ENCODE results near the gene KANTR.
A peak's percentile ranks its signal among the peaks of the same experiment; 100 is the strongest.

The KANTR gene, protein sequence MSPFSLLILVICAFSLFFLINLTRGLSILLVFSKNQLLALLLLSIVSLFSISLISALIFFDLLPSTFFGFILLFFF

DNA sequence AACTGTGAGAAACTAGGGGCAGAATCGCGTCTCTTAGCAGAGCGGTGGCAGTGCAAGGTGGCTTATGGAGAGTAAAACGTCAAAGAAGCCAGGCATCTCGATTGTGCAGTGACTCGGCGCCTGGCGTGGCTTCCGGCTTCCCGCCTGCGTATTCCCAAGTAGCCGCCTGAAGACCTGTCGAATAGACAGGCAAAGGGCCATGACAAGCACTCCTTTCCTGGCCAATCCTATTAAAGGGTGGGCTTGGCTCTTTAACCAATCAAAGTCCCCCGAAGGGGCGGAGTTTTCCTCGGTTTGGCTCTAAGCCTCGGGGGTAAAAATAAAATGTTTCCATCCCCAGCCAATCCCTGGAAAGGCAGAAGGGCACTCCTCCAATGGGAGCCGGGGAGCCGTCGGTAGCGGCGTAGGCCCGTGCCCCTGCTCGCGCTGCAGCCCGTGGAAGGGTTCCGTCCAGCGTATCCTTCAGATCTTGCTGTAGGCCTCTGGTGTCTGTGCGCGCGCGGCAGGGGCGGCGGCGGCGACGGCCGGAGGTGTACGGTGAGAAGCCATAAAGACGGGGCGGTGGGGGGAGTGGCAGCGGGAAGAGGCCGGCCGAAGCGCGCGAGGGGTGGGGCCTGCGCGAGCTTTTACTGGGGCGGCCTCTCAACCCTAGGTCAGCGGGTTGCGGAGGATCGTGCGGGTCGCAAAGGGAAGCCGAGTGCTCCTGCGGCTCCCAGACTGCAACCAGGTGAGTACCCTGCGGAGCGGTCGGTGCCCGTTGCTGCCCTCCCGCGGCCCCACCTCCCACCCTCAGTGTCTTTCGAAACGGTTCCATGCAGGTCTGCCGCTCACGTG is at the start of gene KANTR:
Gene KANTR (plus strand): TSS at position 395 of the 834 bp plus-strand sequence. CDS start 30,131 bp downstream, outside the sequence.
- DNase-seq (ENCODE audit: low spot score) = peak; percentile 95

DNA sequence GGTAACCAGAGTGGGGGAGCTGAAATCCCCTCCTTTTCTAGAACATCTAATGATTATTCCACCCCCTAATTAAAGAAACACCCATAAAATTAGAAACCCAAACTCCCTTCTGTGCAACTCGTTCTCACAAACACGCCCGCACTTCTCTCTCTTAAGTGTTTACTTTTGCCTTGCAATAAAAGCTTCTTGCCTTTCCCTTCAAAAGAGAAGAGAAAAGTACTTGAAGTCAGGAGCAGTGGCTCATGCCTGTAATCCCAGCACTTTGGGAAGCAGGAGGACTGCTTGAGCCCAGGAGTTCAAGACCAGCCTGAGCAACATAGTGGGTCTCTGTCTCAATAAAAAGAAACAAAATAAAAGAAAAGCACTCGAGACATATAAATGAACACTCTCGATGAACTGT is 48.9 kb upstream of the KANTR start:
- DNase-seq (ENCODE audit: low spot score) = no peak

DNA sequence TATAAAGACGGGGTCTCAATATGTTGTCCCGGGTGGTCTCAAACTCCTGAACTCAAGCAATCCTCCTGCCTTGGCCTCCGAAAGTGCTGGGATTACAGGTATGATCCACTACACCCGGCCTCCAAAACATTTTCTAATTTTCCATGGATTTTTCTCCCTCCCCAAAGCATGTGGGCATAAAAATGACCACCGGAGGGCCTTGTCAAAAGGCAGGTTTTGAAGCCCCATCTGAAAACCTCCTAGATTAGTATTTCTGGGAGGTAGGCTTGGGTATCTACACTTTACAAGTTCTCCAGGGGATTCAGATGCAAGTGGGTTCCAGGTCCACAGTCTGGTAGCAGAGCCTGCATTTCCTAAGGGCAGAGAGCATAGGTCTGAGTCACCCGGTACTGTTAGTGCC is 46.7 kb upstream of the KANTR start:
- DNase-seq (ENCODE audit: low spot score) = no peak

DNA sequence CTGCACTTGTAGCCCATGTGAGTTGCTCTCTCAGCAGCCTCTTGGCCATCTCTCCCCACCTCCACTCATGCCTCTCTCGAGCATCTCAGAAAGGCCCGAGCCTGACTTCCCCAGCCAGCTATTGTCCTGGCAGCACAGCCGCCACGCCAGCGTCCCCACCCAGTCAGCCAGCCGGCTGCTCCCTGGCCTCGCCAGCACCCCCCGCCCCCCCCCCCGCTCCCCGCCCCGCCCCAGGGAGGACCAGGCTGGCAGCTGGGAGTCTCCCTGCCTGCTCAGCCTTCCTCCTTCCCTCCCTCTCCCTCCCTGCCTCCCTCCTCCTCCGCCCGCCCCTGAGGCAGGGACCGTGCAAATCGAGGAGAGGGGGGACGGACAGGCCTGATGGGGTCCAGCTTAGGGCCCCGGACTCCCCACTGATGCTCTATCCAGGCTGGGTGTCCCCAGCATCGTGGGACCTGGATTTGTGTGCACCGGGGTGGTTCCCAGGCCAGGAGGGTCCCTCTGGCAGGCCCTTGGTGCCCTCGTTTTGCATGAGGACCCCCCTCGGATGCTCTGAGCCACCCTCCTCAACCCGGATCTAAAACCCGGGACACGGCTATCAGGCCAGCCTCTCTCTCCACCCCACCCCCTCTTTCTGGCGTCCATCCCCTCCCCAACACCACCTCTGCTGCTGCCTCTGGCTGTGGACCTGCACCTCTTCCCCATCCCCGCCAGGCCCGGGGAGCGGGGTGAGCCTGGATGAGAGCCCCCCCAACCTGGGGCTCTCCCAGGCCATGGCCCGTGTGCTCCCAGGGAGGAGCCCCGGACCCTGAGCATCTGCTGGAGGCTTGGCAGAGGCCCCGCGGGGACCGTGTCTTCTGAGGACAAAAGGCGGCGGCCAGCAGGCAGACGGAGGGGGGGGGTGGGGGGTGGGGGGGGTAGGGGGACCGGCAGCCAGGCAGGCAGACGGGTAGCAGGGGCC is 45.5 kb upstream of the KANTR start, which contains the start of gene GPR173:
Gene GPR173 (plus strand): TSS at position 621 of the 958 bp plus-strand sequence. CDS start 27,833 bp downstream, outside the sequence.
- DNase-seq (ENCODE audit: low spot score) = no peak

DNA sequence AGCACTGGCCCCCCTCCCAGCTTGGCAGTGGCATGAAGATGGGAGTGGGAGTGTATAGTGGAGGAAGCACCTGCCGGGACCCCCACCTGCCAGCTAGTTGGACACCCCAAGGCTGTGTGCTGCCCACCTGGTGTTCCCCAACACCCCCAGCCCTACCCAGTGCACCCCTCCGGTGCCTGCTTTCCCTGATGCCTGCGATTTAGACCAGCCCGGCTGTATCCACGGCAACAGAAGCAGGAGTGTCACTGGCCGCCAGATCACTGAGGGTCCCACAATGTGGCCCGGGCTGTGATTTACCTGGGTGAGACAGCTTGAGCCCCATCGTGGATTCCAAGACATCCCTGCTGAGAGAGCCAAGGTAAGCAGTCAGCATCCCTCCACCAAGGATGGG is 44.8 kb upstream of the KANTR start:
- no peak for DNase-seq (ENCODE audit: low spot score)

DNA sequence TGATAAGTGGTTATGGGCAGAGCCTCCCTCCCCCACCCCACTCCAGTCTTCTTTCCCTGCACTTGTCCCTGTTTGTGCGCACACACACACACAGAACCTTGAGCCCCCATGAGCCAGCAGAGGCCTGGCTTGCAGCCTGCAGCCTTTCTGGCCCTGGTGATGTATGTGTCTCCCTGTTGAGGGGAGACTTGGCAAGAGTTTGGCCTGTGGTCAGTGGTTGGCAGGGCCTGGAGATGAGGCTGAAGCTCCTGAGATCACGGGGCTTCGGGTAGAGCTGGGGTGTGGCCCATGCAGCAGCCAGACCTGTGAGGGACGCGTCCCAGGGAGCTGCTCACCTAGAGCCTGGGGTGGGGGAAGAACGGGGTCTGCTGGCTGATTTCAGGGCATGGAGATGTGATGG is 43.1 kb upstream of the KANTR start:
- DNase-seq (ENCODE audit: low spot score) = no peak

DNA sequence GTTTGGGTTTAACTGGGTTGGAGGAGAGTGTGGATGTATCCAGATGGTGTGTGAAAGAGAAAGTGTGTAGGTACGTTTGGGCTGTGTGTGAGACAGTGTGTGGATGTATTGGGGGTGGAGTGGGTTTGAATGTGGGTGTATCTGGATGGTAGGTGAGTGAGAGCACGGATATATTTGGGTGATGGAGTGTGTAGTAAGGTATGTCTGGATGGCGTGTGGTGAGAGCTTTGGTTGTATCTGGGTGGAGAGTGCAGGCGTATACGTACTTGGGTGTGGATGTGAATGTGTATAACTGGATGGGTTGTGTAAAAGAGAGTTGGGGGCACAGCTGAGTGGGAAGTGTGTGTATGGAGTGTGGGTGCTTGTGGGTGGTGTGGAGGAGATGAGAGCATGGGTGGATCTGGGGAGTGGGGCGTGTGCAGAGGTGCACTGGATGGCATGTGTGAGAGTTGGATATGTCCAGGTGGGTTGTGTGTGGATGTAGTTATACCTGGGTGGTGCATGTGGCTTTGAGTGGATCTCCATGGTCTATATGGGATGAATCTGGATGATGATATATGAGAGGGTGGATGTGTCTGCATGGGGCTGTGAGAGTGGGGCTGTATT is 38.6 kb upstream of the KANTR start:
- no peak for DNase-seq (ENCODE audit: low spot score)

DNA sequence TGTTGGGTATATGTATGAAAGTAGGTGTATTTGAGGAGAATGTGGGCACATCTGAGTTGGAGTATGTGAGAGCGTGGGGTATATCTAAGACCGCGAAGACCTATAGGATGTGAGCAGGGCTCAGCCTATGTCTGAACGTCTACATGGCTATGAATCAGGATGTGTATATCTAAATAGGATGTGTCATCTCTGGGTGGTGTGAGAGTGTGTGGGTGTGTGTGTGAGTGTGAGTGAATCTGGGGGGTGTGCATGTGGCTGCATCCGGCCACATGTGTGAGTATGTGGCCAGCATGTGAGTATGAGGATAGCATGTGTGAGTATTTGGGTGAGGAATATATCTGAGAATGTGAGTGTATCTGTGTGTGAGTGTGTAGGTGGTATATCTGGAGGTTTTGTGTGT is 37.6 kb upstream of the KANTR start:
- DNase-seq (ENCODE audit: low spot score) = peak; percentile 15

DNA sequence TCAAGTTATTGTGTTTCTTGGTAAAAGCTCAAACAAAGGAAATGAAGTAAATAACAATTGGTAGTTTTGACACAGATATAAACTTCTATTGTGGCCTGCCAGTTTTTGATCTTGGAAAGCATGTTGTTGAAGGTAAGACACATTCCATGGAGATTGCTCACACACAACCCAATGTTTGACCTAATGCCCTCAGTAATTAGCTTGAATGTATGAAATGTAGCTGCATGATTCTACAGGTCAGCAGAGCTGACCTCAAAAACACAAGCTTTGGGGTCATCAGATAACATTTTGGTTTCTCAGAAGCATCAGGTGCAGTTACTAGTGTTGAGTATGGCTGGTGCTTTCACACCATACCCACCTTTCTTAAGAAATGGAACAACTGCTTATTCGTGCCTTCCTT is 28.8 kb upstream of the KANTR start:
- DNase-seq (ENCODE audit: low spot score) = no peak

DNA sequence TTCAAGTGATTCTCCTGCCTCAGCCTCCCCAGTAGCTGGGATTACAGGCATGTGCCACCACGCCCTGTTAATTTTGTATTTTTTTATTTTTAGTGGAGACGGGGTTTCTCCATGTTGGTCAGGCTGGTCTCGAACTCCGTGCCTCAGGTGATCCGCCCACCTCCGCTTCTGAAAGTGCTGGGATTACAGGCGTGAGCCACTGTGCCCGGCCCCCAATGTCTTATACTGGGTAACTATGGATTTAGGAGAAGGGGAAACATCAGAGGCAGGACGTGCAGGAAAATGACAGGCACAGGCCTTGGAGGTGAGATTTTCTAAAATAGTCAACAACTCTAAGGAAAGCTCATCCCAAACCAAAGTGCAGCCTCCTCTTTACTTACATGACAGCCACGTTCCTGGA is 22.9 kb upstream of the KANTR start:
- DNase-seq (ENCODE audit: low spot score) = no peak

DNA sequence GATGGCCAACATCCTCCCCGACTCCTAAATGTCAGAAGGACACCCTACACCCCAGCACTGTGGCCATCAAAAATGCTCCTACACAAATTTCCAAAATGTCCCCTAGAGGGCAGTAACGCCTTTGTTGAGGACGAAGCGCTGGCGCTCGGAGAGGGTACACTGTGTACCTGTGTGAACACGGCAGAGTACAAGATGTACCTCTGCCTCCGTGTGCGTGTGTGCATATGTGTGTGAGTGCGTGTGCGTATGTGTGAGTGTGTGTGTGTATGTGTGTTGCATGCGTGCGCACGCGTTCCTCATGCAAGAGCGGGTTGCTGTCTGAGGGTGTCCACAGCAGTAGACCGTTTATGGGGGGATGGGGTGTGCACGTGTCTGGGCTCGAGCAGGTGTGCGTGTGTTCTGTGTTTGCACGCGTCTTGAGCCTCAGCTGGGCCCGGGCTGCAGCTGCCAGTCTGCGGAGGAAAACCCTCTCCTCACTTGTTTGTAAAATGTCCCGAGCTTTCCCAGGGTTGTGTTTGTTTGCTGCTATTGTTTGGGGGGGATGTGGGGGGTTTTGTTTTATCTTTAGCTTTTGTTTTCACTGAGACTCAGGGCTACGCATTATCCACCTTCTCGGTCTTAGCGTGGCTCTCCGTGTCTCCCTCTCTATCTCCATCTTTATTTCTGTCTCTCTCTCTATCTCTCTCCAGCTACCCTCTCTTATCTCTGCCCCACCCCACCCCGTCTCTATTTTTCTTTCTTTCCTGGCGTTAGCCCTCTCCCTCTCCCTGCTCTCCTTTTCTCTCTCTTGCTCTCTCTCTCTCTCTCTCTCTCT is 22.1 kb upstream of the KANTR start:
- peak; percentile 81 for DNase-seq (ENCODE audit: low spot score)

DNA sequence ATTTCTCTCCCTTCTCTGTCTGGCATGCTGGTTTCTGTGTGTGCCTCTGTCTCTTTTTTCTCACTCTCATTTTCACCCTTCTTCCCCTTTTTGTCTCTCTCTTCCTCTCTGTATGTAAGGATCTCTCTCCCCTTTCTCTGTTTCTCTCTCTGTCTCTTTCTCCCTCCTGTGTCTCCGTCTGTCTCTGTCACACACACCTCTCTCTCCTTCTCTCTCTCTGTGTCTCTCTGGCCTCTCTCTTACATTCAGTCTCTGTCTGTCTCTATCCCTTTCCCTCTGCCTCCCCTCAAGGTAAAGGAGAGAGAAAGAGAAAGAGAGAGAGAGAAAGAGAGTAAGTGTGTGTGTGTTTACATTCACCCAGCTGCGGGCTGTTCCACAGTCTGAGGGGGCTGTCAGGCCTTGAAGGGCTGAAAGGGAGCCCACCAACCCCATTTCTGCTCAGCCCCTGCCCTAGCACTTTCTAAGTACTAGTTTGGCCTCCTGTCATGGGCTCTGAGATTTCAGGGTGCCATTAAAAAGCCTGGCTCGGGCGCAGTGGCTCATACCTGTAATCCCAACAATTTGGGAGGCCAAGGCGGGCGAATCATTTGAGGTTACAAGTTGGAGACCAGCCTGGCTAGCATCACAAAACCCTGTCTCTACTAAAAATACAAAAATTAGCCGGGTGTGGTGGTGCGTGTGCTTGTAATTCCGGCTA is 21.4 kb upstream of the KANTR start:
- DNase-seq (ENCODE audit: low spot score) = no peak

DNA sequence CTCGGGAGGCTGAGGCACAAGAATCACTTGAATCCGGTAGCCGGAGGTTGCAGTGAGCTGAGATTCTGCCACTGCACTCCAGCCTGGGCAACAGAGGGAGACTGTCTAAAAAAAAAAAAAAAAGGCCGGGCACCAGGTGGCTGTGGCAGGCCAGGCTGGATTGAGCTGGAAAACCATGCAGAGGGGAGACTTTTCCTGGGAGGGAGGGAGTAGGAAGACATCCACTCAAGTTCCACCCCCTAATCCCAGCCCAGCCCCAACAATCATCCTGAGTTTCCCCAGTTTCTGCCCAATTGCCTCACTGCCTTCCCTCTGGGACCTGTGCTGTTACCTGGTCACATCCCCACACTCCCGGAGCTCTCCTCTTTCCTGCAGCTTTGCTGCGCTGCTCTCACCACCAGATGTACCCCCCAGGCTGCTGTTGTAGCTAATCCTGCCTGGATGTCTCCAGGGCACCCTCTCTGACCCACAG is 20.8 kb upstream of the KANTR start:
- DNase-seq (ENCODE audit: low spot score) = no peak

DNA sequence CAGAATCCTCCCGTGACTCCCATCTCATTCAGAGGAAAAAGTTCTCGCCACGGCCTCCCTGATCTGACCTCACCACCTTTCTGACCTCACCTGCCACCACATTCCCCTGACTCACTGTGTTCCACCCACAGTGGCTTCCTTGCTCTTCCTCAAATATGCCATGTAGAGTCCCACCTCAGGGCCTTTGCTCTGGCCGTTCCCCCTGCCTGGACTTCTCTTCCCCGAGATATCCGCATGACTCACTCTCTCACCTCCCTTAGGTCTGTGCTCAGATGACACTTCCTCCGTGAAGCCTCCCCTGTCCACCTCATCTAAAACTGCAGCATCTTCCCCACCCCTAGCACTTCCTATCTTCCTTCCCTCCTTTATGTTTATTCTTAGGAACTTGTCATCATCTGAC is 18.9 kb upstream of the KANTR start:
- peak; percentile 33 for DNase-seq (ENCODE audit: low spot score)

DNA sequence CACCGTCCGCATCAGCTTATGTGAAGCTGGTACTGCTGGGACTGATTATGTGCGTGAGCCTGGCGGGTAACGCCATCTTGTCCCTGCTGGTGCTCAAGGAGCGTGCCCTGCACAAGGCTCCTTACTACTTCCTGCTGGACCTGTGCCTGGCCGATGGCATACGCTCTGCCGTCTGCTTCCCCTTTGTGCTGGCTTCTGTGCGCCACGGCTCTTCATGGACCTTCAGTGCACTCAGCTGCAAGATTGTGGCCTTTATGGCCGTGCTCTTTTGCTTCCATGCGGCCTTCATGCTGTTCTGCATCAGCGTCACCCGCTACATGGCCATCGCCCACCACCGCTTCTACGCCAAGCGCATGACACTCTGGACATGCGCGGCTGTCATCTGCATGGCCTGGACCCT is 17.3 kb upstream of the KANTR start:
- DNase-seq (ENCODE audit: low spot score) = no peak

DNA sequence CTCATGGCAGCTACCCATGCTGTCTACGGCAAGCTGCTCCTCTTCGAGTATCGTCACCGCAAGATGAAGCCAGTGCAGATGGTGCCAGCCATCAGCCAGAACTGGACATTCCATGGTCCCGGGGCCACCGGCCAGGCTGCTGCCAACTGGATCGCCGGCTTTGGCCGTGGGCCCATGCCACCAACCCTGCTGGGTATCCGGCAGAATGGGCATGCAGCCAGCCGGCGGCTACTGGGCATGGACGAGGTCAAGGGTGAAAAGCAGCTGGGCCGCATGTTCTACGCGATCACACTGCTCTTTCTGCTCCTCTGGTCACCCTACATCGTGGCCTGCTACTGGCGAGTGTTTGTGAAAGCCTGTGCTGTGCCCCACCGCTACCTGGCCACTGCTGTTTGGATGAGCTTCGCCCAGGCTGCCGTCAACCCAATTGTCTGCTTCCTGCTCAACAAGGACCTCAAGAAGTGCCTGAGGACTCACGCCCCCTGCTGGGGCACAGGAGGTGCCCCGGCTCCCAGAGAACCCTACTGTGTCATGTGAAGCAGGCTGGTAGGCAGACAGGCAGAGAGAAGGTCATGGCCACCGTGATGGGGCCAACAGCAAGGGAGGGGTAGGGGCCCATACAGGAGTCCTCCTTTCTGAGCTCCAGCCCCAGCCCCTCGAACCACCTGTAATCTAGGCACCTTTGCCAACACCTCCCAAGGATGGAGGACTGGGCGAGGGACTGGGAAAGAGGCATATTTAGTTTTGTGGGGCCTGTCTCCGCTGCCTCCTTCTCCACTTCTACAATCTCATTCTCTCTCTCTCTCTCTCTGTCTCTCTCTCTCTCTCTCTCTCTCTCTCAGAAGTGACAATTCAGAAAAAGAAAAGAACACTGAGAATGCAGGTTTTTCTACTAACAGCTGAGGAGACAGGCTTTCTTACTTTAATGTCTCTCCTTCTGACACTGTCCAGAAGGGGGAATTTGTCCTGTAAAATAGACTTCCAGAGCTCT is 16.4 kb upstream of the KANTR start:
- DNase-seq (ENCODE audit: low spot score) = no peak

DNA sequence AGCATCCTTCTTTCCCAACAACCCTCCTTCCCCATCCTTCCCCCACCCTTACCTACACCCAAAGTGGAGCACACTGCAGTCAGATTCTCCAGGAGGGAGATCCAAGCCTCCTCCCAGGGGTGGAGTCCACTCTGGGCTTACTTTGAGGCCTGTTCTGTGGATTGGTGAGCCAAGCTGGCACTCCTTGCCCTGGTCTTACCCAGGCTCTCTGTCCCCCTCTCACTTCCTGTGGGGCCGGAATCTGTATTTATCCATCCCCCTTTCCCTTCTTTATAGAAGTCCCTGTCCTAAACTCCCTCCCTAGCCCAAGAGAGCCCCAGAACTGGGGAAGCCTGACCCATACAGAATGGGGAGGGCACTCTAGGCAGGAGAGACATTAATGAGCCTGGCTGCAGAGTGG is 15.0 kb upstream of the KANTR start:
- DNase-seq (ENCODE audit: low spot score) = no peak

DNA sequence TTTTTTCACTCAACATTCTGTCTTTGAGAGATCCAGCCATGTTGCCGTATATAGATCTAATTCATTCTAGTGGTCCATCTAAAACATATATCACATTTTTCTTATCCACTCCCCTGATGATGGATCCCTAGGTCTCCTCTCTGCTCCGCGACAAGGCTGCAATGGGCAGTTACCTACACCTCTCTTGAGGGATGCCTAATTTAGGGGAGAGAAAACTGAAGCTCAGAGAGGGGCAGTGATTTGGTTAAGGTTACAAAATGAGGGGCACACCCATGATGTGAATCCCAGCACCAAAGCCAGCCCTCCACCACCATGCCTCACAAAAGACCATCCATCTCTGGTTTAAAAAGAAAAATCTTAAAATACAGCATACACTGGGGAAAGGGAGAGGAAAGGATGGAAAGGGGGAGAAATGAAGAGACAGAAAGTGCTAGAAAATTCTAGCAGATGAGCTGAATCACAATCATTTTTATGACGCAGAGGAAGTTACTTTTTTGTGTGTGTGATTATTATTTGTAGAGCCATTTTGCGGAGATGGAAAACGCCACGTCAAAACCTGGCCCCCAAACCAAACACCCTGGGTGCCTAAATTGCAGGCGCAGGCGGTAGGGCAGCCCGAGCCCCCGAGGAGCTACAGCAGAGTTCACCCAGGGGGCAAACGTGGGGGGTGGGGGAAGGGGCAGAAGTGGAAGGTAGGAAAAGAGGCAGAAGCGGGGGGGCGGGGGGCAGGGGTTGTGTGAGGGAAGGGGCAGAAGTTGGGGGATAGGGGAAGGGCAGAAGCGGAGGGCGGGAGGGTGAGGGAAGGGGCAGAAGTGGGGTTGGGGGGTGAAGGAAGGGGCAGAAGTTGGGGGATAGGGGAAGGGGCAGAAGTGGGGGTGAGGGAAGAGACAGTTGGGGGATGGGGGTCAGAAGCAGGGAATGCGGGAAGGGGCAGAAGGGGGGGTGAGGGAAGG is 13.0 kb upstream of the KANTR start:
- DNase-seq (ENCODE audit: low spot score) = no peak
